HG03095 (cell line): ENCODE measurements around the gene MANBA.

Experiments
- ATAC-seq: cut with Tn5 transposase; IDR thresholded peaks from one replicate; pipeline ENCODE4 v1.9.1; 2021; ENCODE audit warnings: moderate library complexity; ENCODE audit not compliant: unreplicated experiment

MANBA gene

GRCh38 chr4:102683881-102684609, 76.7 kb downstream of the MANBA start:
- ATAC-seq, result no peak

GRCh38 chr4:102678695-102679335, 82.0 kb downstream of the MANBA start:
- ATAC-seq, result no peak

- ATAC-seq, result no peak
These were observed 82.7 kb downstream of the MANBA start for GRCh38 chr4:102678107-102678506.

GRCh38 chr4:102675141-102675540, 85.6 kb downstream of the MANBA start:
- ATAC-seq, result no peak

- no peak for ATAC-seq
These were observed 93.8 kb downstream of the MANBA start for GRCh38 chr4:102667001-102667400.

GRCh38 chr4:102665527-102665926, 95.2 kb downstream of the MANBA start:
- ATAC-seq, result no peak

- no peak for ATAC-seq
These were observed 97.7 kb downstream of the MANBA start for GRCh38 chr4:102663073-102663472.

GRCh38 chr4:102657206-102657605, 103.6 kb downstream of the MANBA start:
- no peak for ATAC-seq

- ATAC-seq, result no peak
These were observed 113.7 kb downstream of the MANBA start for GRCh38 chr4:102647117-102647516.

- no peak for ATAC-seq
These were observed 118.0 kb downstream of the MANBA start for GRCh38 chr4:102642631-102643298.

- ATAC-seq, result no peak
These were observed 119.0 kb downstream of the MANBA start for GRCh38 chr4:102641793-102642192.

GRCh38 chr4:102640669-102641068, 120.1 kb downstream of the MANBA start:
- no peak for ATAC-seq

GRCh38 chr4:102639598-102639997, 121.2 kb downstream of the MANBA start:
- ATAC-seq, result no peak

GRCh38 chr4:102638621-102639020, 122.1 kb downstream of the MANBA start:
- ATAC-seq, result no peak

GRCh38 chr4:102637391-102637790, 123.4 kb downstream of the MANBA start:
- no peak for ATAC-seq

- ATAC-seq, result no peak
These were observed 127.7 kb downstream of the MANBA start for GRCh38 chr4:102633100-102633499.

GRCh38 chr4:102632241-102633065, 128.3 kb downstream of the MANBA start:
- no peak for ATAC-seq

GRCh38 chr4:102631616-102632015, 129.2 kb downstream of the MANBA start:
- ATAC-seq, result no peak

- no peak for ATAC-seq
These were observed 131.1 kb downstream of the MANBA start for GRCh38 chr4:102629673-102630072.

GRCh38 chr4:102627831-102628523, 132.8 kb downstream of the MANBA start:
- no peak for ATAC-seq
